HepG2 (cell line): ENCODE measurements around the gene UBE2G2. TPM values are rescaled to one million over a fixed set of nuclear protein-coding genes. Genes with fewer than 3 reads are reported as not detected.

Experiments
- ARNTL ChIP-seq: sonication (generic); formaldehyde crosslinking; IDR thresholded peaks from 2 replicates; pipeline ENCODE4 v1.4.0; 2020; ENCODE audit warnings: mild to moderate bottlenecking, missing genetic modification reagents
- ATF7 ChIP-seq, 2 experiments: fragments of 450-650 bp in 1 of 2; sonication (generic) in 1 of 2; formaldehyde crosslinking in 1 of 2; IDR thresholded peaks; 2 replicates each; pipeline versions ENCODE4 v1.4.0 to v1.6.1; 2016 to 2020; ENCODE audit warnings: antibody characterized with exemption in 1 of 2, mild to moderate bottlenecking in 1 of 2, missing genetic modification reagents in 1 of 2
- DMAP1 ChIP-seq: IDR thresholded peaks from 2 replicates; pipeline ENCODE4 v1.6.1; 2016
- HES4 ChIP-seq: sonication (generic); formaldehyde crosslinking; IDR thresholded peaks from 2 replicates; pipeline ENCODE4 v1.9.0; 2021; ENCODE audit warnings: mild to moderate bottlenecking, missing genetic modification reagents, borderline replicate concordance
- HNRNPL ChIP-seq: fragments of 200-400 bp; formaldehyde crosslinking; IDR thresholded peaks from 2 replicates; pipeline ENCODE4 v1.6.1; 2017; ENCODE audit warnings: mild to moderate bottlenecking, low read depth, low read length
- KMT2B ChIP-seq: IDR thresholded peaks from 2 replicates; pipeline ENCODE4 v1.6.1; 2016; ENCODE audit warnings: missing genetic modification reagents, missing compliant biosample characterization
- NR3C1 ChIP-seq: sonication (generic); formaldehyde crosslinking; IDR thresholded peaks from 2 replicates; pipeline ENCODE4 v1.4.0; 2020; ENCODE audit warnings: missing genetic modification reagents
- RELA ChIP-seq: sonication (generic); formaldehyde crosslinking; IDR thresholded peaks from 2 replicates; pipeline ENCODE4 v1.4.0; 2020; ENCODE audit warnings: missing genetic modification reagents
- SIX1 ChIP-seq: sonication (generic); formaldehyde crosslinking; IDR thresholded peaks from 2 replicates; pipeline ENCODE4 v1.4.0; 2020; ENCODE audit warnings: missing genetic modification reagents, borderline replicate concordance
- TEAD3 ChIP-seq: optimal IDR thresholded peaks from 2 replicates; pipeline ENCODE3; 2016; ENCODE audit warnings: borderline replicate concordance
- ZNF225 ChIP-seq: sonication (generic); formaldehyde crosslinking; IDR thresholded peaks from 2 replicates; pipeline ENCODE4 v1.4.0; 2020; ENCODE audit warnings: mild to moderate bottlenecking, missing genetic modification reagents
- ZNF431 ChIP-seq: sonication (generic); formaldehyde crosslinking; IDR thresholded peaks from 2 replicates; pipeline ENCODE4 v1.9.0; 2022; ENCODE audit warnings: missing genetic modification reagents, low read depth, mild to moderate bottlenecking, borderline replicate concordance
- ZNF883 ChIP-seq: sonication (generic); formaldehyde crosslinking; IDR thresholded peaks from 2 replicates; pipeline ENCODE4 v1.5.1; 2020; ENCODE audit warnings: mild to moderate bottlenecking, missing genetic modification reagents; ENCODE audit errors: not compliant biosample characterization
- polyA plus RNA-seq, 8 experiments: library from polyadenylated mRNA; depleted of rRNA in 3 of 8; stranded (reverse) in 7 of 8; unstranded in 1 of 8; fragments of >200 nt; fragmentation: Illumina TruSeq in 4 of 8; extraction: Trizol in 4 of 8; gene quantifications; 2 replicates each; pipeline versions ENCODE4 v1.2.1 to v1.2.3, GENCODE V29; 2011 to 2016; ENCODE audit warnings: low read depth in 4 of 8, missing spikeins in 1 of 8, mixed read lengths in 1 of 8; ENCODE audit not compliant: insufficient read depth in 1 of 8
- total RNA-seq, 5 experiments: library from RNA; depleted of rRNA; stranded (reverse); fragments of >200 nt; fragmentation: Illumina TruSeq; extraction: Trizol; gene quantifications; 2 replicates each; pipeline ENCODE4 v1.2.3, GENCODE V29; 2016; ENCODE audit warnings: low read depth in 1 of 5
- TF ChIP-seq, protein P1 (sequence below): sonication (generic); formaldehyde crosslinking; IDR thresholded peaks from 2 replicates; pipeline ENCODE4 v1.5.0; 2020; ENCODE audit warnings: mild to moderate bottlenecking, missing genetic modification reagents
- TF ChIP-seq, protein P2 (sequence below): sonication (generic); formaldehyde crosslinking; IDR thresholded peaks from 2 replicates; pipeline ENCODE4 v1.4.0; 2020; ENCODE audit warnings: low read depth, mild to moderate bottlenecking, missing genetic modification reagents
- TF ChIP-seq, protein P3 (sequence below): sonication (generic); formaldehyde crosslinking; IDR thresholded peaks from 2 replicates; pipeline ENCODE4 v1.4.0; 2020; ENCODE audit warnings: mild to moderate bottlenecking, missing genetic modification reagents
- TF ChIP-seq, protein P4 (sequence below): sonication (generic); formaldehyde crosslinking; IDR thresholded peaks from 2 replicates; pipeline ENCODE4 v1.5.1; 2020; ENCODE audit warnings: mild to moderate bottlenecking, missing genetic modification reagents, borderline replicate concordance

UBE2G2 gene
- total and polyA plus RNA-seq, 2 of the 13 experiments (the other 11 are each of a cell fraction or from before 2014, with no cell fraction given), result 55.4 to 92.0 TPM

DNA sequence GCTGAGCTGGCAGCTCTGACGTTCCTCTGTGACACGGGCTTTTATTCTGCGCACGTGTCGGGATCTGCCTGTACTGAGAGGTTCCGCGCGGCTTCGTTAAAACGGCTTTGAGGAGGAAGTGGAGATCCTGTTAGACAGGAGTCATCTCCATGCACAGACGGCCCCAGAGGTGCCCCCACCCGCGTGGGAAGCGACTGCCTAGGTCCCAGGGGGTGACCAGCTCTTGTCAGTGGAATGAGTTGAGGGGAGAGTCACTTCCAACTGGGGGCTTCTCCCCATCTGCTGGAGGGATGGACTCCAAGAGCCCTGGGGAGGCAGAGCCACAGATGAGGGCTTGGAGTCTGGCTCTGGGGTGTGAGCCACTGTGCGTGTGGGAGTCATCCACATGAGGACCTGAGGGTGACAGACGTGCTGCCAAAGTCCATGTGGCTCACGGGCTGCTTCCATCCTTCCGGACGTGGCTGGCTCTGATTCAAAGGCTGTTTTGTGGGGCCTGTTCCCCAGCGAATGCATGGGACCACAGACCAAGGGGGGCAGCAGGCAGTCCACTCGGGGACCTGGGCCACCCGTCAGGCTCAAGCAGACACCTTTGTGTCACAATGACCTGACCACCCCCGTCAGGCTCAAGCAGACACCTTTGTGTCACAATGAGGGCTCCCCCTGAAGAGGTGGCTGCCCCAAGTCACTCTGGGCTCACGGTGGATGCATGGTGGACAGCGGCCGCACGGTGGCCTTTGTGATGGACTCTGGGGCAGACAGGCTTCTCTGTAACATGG lies 45.1 kb upstream of the UBE2G2 start (continued):
- TF ChIP-seq, protein P1, sequence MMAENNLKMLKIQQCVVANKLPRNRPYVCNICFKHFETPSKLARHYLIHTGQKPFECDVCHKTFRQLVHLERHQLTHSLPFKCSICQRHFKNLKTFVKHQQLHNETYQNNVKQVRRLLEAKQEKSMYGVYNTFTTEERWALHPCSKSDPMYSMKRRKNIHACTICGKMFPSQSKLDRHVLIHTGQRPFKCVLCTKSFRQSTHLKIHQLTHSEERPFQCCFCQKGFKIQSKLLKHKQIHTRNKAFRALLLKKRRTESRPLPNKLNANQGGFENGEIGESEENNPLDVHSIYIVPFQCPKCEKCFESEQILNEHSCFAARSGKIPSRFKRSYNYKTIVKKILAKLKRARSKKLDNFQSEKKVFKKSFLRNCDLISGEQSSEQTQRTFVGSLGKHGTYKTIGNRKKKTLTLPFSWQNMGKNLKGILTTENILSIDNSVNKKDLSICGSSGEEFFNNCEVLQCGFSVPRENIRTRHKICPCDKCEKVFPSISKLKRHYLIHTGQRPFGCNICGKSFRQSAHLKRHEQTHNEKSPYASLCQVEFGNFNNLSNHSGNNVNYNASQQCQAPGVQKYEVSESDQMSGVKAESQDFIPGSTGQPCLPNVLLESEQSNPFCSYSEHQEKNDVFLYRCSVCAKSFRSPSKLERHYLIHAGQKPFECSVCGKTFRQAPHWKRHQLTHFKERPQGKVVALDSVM (CRISPR knock-in tag), result no peak
- TF ChIP-seq, protein P2, sequence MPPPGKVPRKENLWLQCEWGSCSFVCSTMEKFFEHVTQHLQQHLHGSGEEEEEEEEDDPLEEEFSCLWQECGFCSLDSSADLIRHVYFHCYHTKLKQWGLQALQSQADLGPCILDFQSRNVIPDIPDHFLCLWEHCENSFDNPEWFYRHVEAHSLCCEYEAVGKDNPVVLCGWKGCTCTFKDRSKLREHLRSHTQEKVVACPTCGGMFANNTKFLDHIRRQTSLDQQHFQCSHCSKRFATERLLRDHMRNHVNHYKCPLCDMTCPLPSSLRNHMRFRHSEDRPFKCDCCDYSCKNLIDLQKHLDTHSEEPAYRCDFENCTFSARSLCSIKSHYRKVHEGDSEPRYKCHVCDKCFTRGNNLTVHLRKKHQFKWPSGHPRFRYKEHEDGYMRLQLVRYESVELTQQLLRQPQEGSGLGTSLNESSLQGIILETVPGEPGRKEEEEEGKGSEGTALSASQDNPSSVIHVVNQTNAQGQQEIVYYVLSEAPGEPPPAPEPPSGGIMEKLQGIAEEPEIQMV (CRISPR knock-in tag), result peak; percentile 30
- TF ChIP-seq ATF7 (IDR thresholded peaks at IDR 0.05) (no peak), ATF7 (CRISPR knock-in tag; IDR thresholded peaks at IDR 0.05) (no peak), RELA (CRISPR knock-in tag) (no peak), ZNF883 (no peak), ARNTL (CRISPR knock-in tag) (no peak), HES4 (CRISPR knock-in tag) (no peak), DMAP1 (CRISPR knock-in tag) (no peak; the same call in 1 of the 2 replicates), SIX1 (CRISPR knock-in tag) (0 out of 2 replicates have a peak, but pooled peaks have one; percentile 14), ZNF225 (CRISPR knock-in tag) (no peak), KMT2B (CRISPR knock-in tag) (no peak), NR3C1 (CRISPR knock-in tag) (no peak), ZNF431 (CRISPR knock-in tag) (no peak), TEAD3 (CRISPR knock-in tag) (no peak), HNRNPL (peak; percentile 52; the same call in 1 of the 2 replicates)
- TF ChIP-seq, protein P3, sequence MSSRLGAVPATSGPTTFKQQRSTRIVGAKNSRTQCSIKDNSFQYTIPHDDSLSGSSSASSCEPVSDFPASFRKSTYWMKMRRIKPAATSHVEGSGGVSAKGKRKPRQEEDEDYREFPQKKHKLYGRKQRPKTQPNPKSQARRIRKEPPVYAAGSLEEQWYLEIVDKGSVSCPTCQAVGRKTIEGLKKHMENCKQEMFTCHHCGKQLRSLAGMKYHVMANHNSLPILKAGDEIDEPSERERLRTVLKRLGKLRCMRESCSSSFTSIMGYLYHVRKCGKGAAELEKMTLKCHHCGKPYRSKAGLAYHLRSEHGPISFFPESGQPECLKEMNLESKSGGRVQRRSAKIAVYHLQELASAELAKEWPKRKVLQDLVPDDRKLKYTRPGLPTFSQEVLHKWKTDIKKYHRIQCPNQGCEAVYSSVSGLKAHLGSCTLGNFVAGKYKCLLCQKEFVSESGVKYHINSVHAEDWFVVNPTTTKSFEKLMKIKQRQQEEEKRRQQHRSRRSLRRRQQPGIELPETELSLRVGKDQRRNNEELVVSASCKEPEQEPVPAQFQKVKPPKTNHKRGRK (CRISPR knock-in tag), result no peak
- TF ChIP-seq, protein P4, sequence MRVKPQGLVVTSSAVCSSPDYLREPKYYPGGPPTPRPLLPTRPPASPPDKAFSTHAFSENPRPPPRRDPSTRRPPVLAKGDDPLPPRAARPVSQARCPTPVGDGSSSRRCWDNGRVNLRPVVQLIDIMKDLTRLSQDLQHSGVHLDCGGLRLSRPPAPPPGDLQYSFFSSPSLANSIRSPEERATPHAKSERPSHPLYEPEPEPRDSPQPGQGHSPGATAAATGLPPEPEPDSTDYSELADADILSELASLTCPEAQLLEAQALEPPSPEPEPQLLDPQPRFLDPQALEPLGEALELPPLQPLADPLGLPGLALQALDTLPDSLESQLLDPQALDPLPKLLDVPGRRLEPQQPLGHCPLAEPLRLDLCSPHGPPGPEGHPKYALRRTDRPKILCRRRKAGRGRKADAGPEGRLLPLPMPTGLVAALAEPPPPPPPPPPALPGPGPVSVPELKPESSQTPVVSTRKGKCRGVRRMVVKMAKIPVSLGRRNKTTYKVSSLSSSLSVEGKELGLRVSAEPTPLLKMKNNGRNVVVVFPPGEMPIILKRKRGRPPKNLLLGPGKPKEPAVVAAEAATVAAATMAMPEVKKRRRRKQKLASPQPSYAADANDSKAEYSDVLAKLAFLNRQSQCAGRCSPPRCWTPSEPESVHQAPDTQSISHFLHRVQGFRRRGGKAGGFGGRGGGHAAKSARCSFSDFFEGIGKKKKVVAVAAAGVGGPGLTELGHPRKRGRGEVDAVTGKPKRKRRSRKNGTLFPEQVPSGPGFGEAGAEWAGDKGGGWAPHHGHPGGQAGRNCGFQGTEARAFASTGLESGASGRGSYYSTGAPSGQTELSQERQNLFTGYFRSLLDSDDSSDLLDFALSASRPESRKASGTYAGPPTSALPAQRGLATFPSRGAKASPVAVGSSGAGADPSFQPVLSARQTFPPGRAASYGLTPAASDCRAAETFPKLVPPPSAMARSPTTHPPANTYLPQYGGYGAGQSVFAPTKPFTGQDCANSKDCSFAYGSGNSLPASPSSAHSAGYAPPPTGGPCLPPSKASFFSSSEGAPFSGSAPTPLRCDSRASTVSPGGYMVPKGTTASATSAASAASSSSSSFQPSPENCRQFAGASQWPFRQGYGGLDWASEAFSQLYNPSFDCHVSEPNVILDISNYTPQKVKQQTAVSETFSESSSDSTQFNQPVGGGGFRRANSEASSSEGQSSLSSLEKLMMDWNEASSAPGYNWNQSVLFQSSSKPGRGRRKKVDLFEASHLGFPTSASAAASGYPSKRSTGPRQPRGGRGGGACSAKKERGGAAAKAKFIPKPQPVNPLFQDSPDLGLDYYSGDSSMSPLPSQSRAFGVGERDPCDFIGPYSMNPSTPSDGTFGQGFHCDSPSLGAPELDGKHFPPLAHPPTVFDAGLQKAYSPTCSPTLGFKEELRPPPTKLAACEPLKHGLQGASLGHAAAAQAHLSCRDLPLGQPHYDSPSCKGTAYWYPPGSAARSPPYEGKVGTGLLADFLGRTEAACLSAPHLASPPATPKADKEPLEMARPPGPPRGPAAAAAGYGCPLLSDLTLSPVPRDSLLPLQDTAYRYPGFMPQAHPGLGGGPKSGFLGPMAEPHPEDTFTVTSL (CRISPR knock-in tag), result no peak
